Putamen (tissue), 1 donor: ENCODE data around the gene SKAP1.
A peak's percentile ranks its signal among the peaks of the same experiment; 100 is the strongest.

Source experiments
- DNase-seq: peaks from one replicate; pipeline ENCODE4 v3.0.0-alpha.2; 2016; ENCODE audit warnings: low spot score

Gene SKAP1

GRCh38 chr17:48144231-48144630 lies 285.8 kb downstream of the SKAP1 start:
- no peak for DNase-seq

GRCh38 chr17:48143629-48144028 lies 286.4 kb downstream of the SKAP1 start:
- DNase-seq = no peak

- DNase-seq = no peak
Observed at GRCh38 chr17:48139944-48140343, 290.1 kb downstream of the SKAP1 start.

- DNase-seq = no peak
Observed at GRCh38 chr17:48137656-48138055, 292.4 kb downstream of the SKAP1 start.

- no peak for DNase-seq
Observed at GRCh38 chr17:48134912-48135480, 295.0 kb downstream of the SKAP1 start.

GRCh38 chr17:48132385-48132784 lies 297.6 kb downstream of the SKAP1 start:
- no peak for DNase-seq

GRCh38 chr17:48131216-48131824 lies 298.7 kb downstream of the SKAP1 start:
- DNase-seq = no peak

- no peak for DNase-seq
Observed at GRCh38 chr17:48129981-48130380, 300.0 kb downstream of the SKAP1 start.

GRCh38 chr17:48128400-48128799 lies 301.6 kb downstream of the SKAP1 start:
- DNase-seq = no peak

GRCh38 chr17:48127371-48128051 lies 302.5 kb downstream of the SKAP1 start:
- DNase-seq = no peak

- no peak for DNase-seq
Observed at GRCh38 chr17:48126532-48126850, 303.5 kb downstream of the SKAP1 start.

GRCh38 chr17:48125829-48126531 lies 304.0 kb downstream of the SKAP1 start:
- DNase-seq = no peak

- DNase-seq = no peak
Observed at GRCh38 chr17:48123776-48124388, 306.1 kb downstream of the SKAP1 start.

GRCh38 chr17:48123111-48123510 lies 306.9 kb downstream of the SKAP1 start:
- peak; percentile 86 for DNase-seq

- DNase-seq = no peak
Observed at GRCh38 chr17:48122665-48123045, 307.4 kb downstream of the SKAP1 start.

GRCh38 chr17:48121923-48122664 lies 307.9 kb downstream of the SKAP1 start:
- DNase-seq = no peak

- DNase-seq = no peak
Observed at GRCh38 chr17:48113201-48113676, 316.8 kb downstream of the SKAP1 start.

- DNase-seq = no peak
Observed at GRCh38 chr17:48111937-48112241, 318.1 kb downstream of the SKAP1 start.

GRCh38 chr17:48110761-48111160 lies 319.3 kb downstream of the SKAP1 start:
- DNase-seq = no peak

GRCh38 chr17:48107137-48108055 lies 322.6 kb downstream of the SKAP1 start, which contains the start of gene SNX11:
TSS of gene SNX11 (plus strand) at chr17:48107766. CDS start at chr17:48112044, 4,278 bp downstream.
- peak; percentile 92 for DNase-seq

- no peak for DNase-seq
Observed at GRCh38 chr17:48106802-48107136, 323.2 kb downstream of the SKAP1 start.
